ENCODE measurements around the gene CCDC13. TPM values are rescaled to one million over a fixed set of nuclear protein-coding genes. Genes with fewer than 3 reads are reported as not detected.

The CCDC13 gene
- total and polyA plus RNA-seq, 2 donors (not counting 3 experiments of a cell fraction or from before 2014, with no cell fraction given): 0.36 to 0.82 TPM

DNA sequence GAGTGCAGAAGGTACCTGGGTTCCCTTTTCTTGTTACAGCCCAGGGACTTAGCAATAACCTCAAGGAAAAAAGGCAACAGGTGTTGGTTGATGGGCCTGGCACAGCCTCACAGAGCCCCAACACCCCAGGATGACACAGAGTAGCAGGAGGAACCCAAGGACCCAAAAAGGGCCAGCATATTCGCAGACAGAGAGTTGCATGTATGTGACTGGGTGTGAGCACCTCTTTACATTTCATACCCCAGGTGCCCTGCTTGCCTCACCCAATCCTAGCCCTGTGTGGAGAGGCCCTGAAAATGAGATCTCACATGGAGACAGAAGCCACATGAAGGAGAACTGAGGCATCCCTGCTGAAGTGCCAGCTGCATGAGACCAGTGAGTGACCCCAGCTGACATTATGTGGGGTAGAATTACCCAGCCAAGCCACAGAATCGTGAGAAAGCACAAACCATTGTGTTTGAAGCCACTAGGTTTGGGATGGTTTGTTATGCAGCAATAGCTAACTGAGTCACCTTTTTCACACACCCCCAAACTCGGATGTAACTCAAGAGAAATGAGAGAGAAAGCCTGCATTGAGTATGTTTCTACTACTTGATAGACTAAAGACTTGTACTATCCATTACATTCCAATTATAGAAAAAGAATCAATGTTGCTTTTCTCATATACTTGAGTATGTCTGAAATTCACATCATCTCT lies 44.2 kb downstream of the CCDC13 start:
- H3K4me1 ChIP-seq (ENCODE audit: control insufficient read depth, extremely low read depth, insufficient read depth, low read length): no peaks in the 10 kb centered on the region
- CTCF ChIA-PET: interaction anchor here (1.4 kb wide), 1 partner anchor 15 kb away, joined by 4 read pairs; no protein-coding TSS in a partner anchor
- no peak for TF ChIP-seq POLR2AphosphoS5 (IDR thresholded peaks at IDR 0.05; ENCODE audit: insufficient read depth, low read depth, low read length)
- no peak for TF ChIP-seq MYC (IDR thresholded peaks at IDR 0.05; ENCODE audit: low read depth, low read length)
- TF ChIP-seq FOS (IDR thresholded peaks at IDR 0.05; ENCODE audit: borderline replicate concordance, insufficient read depth, low read length): no peak
- no peak for TF ChIP-seq EZH2 (IDR thresholded peaks at IDR 0.05; ENCODE audit: borderline replicate concordance, low read depth, low read length, severe bottlenecking)
- no peak for TF ChIP-seq POLR2A (IDR thresholded peaks at IDR 0.05; ENCODE audit: low read depth, low read length)
- no peak for TF ChIP-seq MAX (IDR thresholded peaks at IDR 0.05; ENCODE audit: insufficient read depth, insufficient read length)
- no peak for TF ChIP-seq JUN (IDR thresholded peaks at IDR 0.05; ENCODE audit: borderline replicate concordance, insufficient read depth, insufficient read length, low read depth)
- no peak for TF ChIP-seq CTCF (IDR thresholded peaks at IDR 0.05; ENCODE audit: extremely low read depth in 1 of 2, insufficient read depth in 1 of 2, low read depth in 1 of 2, low read length in 2 of 2)
- TF ChIP-seq GATA2 (IDR thresholded peaks at IDR 0.05; ENCODE audit: insufficient read depth, insufficient read length, low read depth, low read length): no peak
- H3K4me2 ChIP-seq (ENCODE audit: insufficient read depth, low read length): no peak overlapping the region
- H2AFZ ChIP-seq (ENCODE audit: low read depth, low read length): no peak overlapping the region
- BruUV-seq (replicated peaks): no TSS peak
- no peaks in the 10 kb centered on the region for H3K9me1 ChIP-seq (replicated peaks; ENCODE audit: control insufficient read depth, extremely low read depth, insufficient read depth, low read length)
- H3K79me2 ChIP-seq (ENCODE audit: control insufficient read depth, insufficient read depth, low read length): no peaks in the 10 kb centered on the region
- H3K9me3 ChIP-seq (replicated peaks; ENCODE audit: control insufficient read depth, insufficient read depth, low read length): no peaks in the 10 kb centered on the region
- H3K9ac ChIP-seq (replicated peaks; ENCODE audit: extremely low read depth, insufficient read depth, low read length): no peak overlapping the region
- no peaks in the 10 kb centered on the region for H3K36me3 ChIP-seq (ENCODE audit: control insufficient read depth in 2 of 2, extremely low read depth in 1 of 2, insufficient read depth in 2 of 2, low read length in 2 of 2)
- no peak for FAIRE-seq
- POLR2A ChIA-PET: no interaction called here
- DNase-seq (ENCODE audit: low read depth, low spot score): no peak
- H3K27me3 ChIP-seq (ENCODE audit: control insufficient read depth in 2 of 2, insufficient read depth in 2 of 2, low read length in 2 of 2): peaks cover 8 to 9% of the 10 kb centered on the region in 2 experiments
- dilution Hi-C loops (cut with MboI; ENCODE audit: extremely low pct_ligation_motif_present, low sequenced_read_pairs) (no loop called here), intact Hi-C loops (cut with micrococcal nuclease) (no loop called here)
- H3K4me3 ChIP-seq (replicated peaks in 1 of 3; ENCODE audit: insufficient read depth in 1 of 3, low read depth in 1 of 3, low read length in 3 of 3): no peak overlapping the region
- H4K20me1 ChIP-seq (replicated peaks; ENCODE audit: control insufficient read depth, extremely low read depth, insufficient read depth, low read length): no peaks in the 10 kb centered on the region
- no peak overlapping the region for H3K27ac ChIP-seq (ENCODE audit: insufficient read depth, low read depth, low read length)

Data from endothelial cell of umbilical vein (primary cell).